GM23338 (cell line): Measurements from ENCODE around the gene PGBD2. TPM values are rescaled to one million over a fixed set of nuclear protein-coding genes. Genes with fewer than 3 reads are reported as not detected.

ENCODE experiments used
- ATAC-seq: fragments of 200-7000 bp; cut with Tn5 transposase; 3 replicates; pipeline ENCODE4 v1.9.1; 2020
- DNase-seq: peaks from one replicate; pipeline ENCODE4 v3.0.0-alpha.2; 2015; ENCODE audit warnings: low spot score
- H2AFZ ChIP-seq: fragments of 200-600 bp; sonication (generic); 2 replicates; pipeline ENCODE4 v1.8.0; 2016; ENCODE audit warnings: antibody characterized with exemption, mild to moderate bottlenecking, moderate library complexity
- H3F3A ChIP-seq: fragments of 200-600 bp; sonication (generic); replicated peaks from 2 replicates; pipeline ENCODE4 v1.8.0; 2017; ENCODE audit warnings: antibody characterized with exemption, mixed run types, low read depth
- H3K27ac ChIP-seq: fragments of 200-600 bp; sonication (generic); 2 replicates; pipeline ENCODE4 v1.6.1; 2016; ENCODE audit warnings: low read depth
- H3K27me3 ChIP-seq: fragments of 200-600 bp; sonication (generic); 2 replicates; pipeline ENCODE4 v1.8.0; 2016; ENCODE audit warnings: mild to moderate bottlenecking, mixed run types, moderate library complexity; ENCODE audit not compliant: insufficient read depth
- H3K36me3 ChIP-seq: fragments of 200-600 bp; sonication (generic); 2 replicates; pipeline ENCODE4 v1.8.0; 2016; ENCODE audit warnings: mild to moderate bottlenecking; ENCODE audit not compliant: insufficient read depth
- H3K4me1 ChIP-seq: fragments of 200-600 bp; sonication (generic); 2 replicates; pipeline ENCODE4 v1.8.0; 2016; ENCODE audit warnings: mild to moderate bottlenecking, moderate library complexity; ENCODE audit not compliant: insufficient read depth
- H3K4me2 ChIP-seq: fragments of 200-600 bp; sonication (generic); 2 replicates; pipeline ENCODE4 v1.7.1; 2017; ENCODE audit warnings: mixed run types
- H3K4me3 ChIP-seq: fragments of 200-600 bp; sonication (generic); 2 replicates; pipeline ENCODE4 v1.6.1; 2016; ENCODE audit warnings: mixed run types
- H3K79me2 ChIP-seq: fragments of 200-600 bp; sonication (generic); replicated peaks from 2 replicates; pipeline ENCODE4 v1.8.0; 2017; ENCODE audit warnings: mild to moderate bottlenecking; ENCODE audit not compliant: insufficient read depth
- H3K9me2 ChIP-seq: fragments of 200-600 bp; sonication (generic); 2 replicates; pipeline ENCODE4 v1.8.0; 2017; ENCODE audit not compliant: insufficient read depth
- H4K20me1 ChIP-seq: fragments of 200-600 bp; sonication (generic); replicated peaks from 2 replicates; pipeline ENCODE4 v1.8.0; 2017; ENCODE audit warnings: mild to moderate bottlenecking; ENCODE audit not compliant: insufficient read depth
- H3K27ac Mint-ChIP-seq: 2 replicates; pipeline ENCODE4 v1.8.0; 2020; ENCODE audit warnings: inconsistent platforms, mild to moderate bottlenecking, moderate library complexity, mixed read lengths
- H3K27me3 Mint-ChIP-seq: 3 replicates; pipeline ENCODE4 v1.8.0; 2022; ENCODE audit warnings: low read depth, mild to moderate bottlenecking, moderate library complexity, mixed read lengths, inconsistent platforms; ENCODE audit not compliant: insufficient read depth, poor library complexity
- H3K36me3 Mint-ChIP-seq: 3 replicates; pipeline ENCODE4 v1.8.0; 2021; ENCODE audit warnings: low read depth, mild to moderate bottlenecking, inconsistent platforms, moderate library complexity, mixed read lengths
- H3K4me1 Mint-ChIP-seq: 3 replicates; pipeline ENCODE4 v1.8.0; 2020; ENCODE audit warnings: mild to moderate bottlenecking, inconsistent platforms, mixed read lengths
- H3K4me3 Mint-ChIP-seq: 3 replicates; pipeline ENCODE4 v1.8.0; 2021; ENCODE audit warnings: moderate library complexity, mild to moderate bottlenecking, inconsistent platforms, mixed read lengths
- H3K9me3 Mint-ChIP-seq: 3 replicates; pipeline ENCODE4 v1.8.0; 2020; ENCODE audit warnings: moderate library complexity, mild to moderate bottlenecking, inconsistent platforms, mixed read lengths
- CREB1 ChIP-seq: fragments of 250-450 bp; sonication (Bioruptor Pico); IDR thresholded peaks from 2 replicates; pipeline ENCODE4 v1.5.0; 2020; ENCODE audit warnings: low read depth, mild to moderate bottlenecking, moderate library complexity
- EZH2 ChIP-seq: fragments of 200-600 bp; sonication (generic); IDR thresholded peaks from one replicate; pipeline ENCODE4 v1.8.0; 2017; ENCODE audit warnings: antibody characterized with exemption, mild to moderate bottlenecking, low read depth; ENCODE audit not compliant: unreplicated experiment
- EZH2phosphoT487 ChIP-seq: fragments of 200-600 bp; sonication (generic); IDR thresholded peaks from one replicate; pipeline ENCODE4 v1.8.1; 2018; ENCODE audit warnings: antibody characterized with exemption; ENCODE audit not compliant: unreplicated experiment
- JUNB ChIP-seq: IDR thresholded peaks from one replicate; pipeline ENCODE4 v1.6.1; 2016; ENCODE audit warnings: antibody characterized with exemption; ENCODE audit not compliant: unreplicated experiment
- NANOG ChIP-seq: IDR thresholded peaks from 2 replicates; pipeline ENCODE4 v1.6.1; 2016; ENCODE audit warnings: antibody characterized with exemption, borderline replicate concordance
- POLR2AphosphoS5 ChIP-seq: IDR thresholded peaks from 2 replicates; pipeline ENCODE4 v1.6.1; 2016; ENCODE audit warnings: antibody characterized with exemption, low read depth
- STAT1 ChIP-seq: IDR thresholded peaks from one replicate; pipeline ENCODE4 v1.6.1; 2016; ENCODE audit warnings: antibody characterized with exemption; ENCODE audit not compliant: unreplicated experiment
- ZNF114 ChIP-seq: fragments of 250-450 bp; sonication (Bioruptor Pico); IDR thresholded peaks from 2 replicates; pipeline ENCODE4 v1.5.0; 2020; ENCODE audit warnings: mild to moderate bottlenecking, moderate library complexity
- ZNF331 ChIP-seq: fragments of 250-450 bp; sonication (Bioruptor Pico); IDR thresholded peaks from 2 replicates; pipeline ENCODE4 v1.5.0; 2020; ENCODE audit warnings: low read depth, mild to moderate bottlenecking, moderate library complexity
- polyA plus RNA-seq: library from polyadenylated mRNA; unstranded; fragments of >200 nt; fragmentation: Nextera tagmentation; extraction: Ambion mirVana; gene quantifications from 2 replicates; pipeline ENCODE4 v1.2.1, GENCODE V29; 2016
- total RNA-seq: library from RNA; depleted of rRNA; stranded (reverse); fragments of >200 nt; shearing (Covaris generic); gene quantifications from 2 replicates; pipeline ENCODE4 v1.2.3, GENCODE V29; 2014
- TF ChIP-seq, protein P1 (sequence below): fragments of 250-450 bp; sonication (Bioruptor Pico); IDR thresholded peaks from 2 replicates; pipeline ENCODE4 v1.5.0; 2020; ENCODE audit warnings: mild to moderate bottlenecking, moderate library complexity
- TF ChIP-seq, protein P2 (sequence below): IDR thresholded peaks from 2 replicates; pipeline ENCODE4 v1.6.1; 2016; ENCODE audit warnings: antibody characterized with exemption
- TF ChIP-seq, protein P3 (sequence below): IDR thresholded peaks from one replicate; pipeline ENCODE4 v1.6.1; 2018; ENCODE audit warnings: antibody characterized with exemption; ENCODE audit not compliant: unreplicated experiment
- TF ChIP-seq, protein P4 (sequence below), 2 experiments: fragments of 200-600 bp in 1 of 2; sonication (generic) in 1 of 2; conservative IDR thresholded peaks; 2 replicates each; pipeline versions ENCODE4 v1.5.1 to v1.6.1; 2016 to 2017; ENCODE audit warnings: antibody characterized with exemption in 2 of 2, low read depth in 2 of 2, mild to moderate bottlenecking in 2 of 2, moderate library complexity in 1 of 2

The PGBD2 gene
- total and polyA plus RNA-seq, 2 experiments from 2014 or later = 4.8 to 10.2 TPM

DNA sequence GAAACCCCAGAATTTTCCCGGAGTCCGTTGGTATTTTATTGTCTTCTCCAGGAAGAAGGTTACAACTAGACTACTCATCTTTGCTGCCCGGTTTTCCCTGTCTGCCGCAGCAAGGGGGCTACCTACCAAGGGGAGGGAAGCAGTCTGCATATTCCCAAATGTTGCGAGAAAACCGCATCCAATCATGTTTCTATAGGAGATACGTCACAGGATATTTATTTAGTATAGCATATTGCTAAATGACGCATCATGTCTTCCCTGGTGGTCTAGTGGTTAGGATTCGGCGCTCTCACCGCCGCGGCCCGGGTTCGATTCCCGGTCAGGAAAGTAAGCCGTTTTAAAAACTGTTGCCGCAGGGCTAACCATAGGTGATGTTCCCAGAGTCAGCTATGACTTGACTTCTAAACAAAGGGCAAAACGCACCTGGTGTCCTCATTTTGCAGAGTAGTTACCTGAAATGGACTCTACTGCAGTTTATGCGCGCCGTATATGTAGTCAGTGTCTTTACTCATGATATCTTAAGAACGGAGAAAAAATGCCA, 32.0 kb upstream of the PGBD2 start (continued):
- no peak for TF ChIP-seq ZNF114
- TF ChIP-seq, protein P1, sequence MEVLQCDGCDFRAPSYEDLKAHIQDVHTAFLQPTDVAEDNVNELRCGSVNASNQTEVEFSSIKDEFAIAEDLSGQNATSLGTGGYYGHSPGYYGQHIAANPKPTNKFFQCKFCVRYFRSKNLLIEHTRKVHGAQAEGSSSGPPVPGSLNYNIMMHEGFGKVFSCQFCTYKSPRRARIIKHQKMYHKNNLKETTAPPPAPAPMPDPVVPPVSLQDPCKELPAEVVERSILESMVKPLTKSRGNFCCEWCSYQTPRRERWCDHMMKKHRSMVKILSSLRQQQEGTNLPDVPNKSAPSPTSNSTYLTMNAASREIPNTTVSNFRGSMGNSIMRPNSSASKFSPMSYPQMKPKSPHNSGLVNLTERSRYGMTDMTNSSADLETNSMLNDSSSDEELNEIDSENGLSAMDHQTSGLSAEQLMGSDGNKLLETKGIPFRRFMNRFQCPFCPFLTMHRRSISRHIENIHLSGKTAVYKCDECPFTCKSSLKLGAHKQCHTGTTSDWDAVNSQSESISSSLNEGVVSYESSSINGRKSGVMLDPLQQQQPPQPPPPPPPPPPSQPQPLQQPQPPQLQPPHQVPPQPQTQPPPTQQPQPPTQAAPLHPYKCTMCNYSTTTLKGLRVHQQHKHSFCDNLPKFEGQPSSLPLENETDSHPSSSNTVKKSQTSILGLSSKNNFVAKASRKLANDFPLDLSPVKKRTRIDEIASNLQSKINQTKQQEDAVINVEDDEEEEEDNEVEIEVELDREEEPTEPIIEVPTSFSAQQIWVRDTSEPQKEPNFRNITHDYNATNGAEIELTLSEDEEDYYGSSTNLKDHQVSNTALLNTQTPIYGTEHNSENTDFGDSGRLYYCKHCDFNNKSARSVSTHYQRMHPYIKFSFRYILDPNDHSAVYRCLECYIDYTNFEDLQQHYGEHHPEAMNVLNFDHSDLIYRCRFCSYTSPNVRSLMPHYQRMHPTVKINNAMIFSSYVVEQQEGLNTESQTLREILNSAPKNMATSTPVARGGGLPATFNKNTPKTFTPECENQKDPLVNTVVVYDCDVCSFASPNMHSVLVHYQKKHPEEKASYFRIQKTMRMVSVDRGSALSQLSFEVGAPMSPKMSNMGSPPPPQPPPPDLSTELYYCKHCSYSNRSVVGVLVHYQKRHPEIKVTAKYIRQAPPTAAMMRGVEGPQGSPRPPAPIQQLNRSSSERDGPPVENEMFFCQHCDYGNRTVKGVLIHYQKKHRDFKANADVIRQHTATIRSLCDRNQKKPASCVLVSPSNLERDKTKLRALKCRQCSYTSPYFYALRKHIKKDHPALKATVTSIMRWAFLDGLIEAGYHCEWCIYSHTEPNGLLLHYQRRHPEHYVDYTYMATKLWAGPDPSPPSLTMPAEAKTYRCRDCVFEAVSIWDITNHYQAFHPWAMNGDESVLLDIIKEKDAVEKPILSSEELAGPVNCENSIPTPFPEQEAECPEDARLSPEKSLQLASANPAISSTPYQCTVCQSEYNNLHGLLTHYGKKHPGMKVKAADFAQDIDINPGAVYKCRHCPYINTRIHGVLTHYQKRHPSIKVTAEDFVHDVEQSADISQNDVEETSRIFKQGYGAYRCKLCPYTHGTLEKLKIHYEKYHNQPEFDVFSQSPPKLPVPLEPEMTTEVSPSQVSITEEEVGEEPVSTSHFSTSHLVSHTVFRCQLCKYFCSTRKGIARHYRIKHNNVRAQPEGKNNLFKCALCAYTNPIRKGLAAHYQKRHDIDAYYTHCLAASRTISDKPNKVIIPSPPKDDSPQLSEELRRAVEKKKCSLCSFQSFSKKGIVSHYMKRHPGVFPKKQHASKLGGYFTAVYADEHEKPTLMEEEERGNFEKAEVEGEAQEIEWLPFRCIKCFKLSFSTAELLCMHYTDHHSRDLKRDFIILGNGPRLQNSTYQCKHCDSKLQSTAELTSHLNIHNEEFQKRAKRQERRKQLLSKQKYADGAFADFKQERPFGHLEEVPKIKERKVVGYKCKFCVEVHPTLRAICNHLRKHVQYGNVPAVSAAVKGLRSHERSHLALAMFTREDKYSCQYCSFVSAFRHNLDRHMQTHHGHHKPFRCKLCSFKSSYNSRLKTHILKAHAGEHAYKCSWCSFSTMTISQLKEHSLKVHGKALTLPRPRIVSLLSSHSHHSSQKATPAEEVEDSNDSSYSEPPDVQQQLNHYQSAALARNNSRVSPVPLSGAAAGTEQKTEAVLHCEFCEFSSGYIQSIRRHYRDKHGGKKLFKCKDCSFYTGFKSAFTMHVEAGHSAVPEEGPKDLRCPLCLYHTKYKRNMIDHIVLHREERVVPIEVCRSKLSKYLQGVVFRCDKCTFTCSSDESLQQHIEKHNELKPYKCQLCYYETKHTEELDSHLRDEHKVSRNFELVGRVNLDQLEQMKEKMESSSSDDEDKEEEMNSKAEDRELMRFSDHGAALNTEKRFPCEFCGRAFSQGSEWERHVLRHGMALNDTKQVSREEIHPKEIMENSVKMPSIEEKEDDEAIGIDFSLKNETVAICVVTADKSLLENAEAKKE (CRISPR knock-in tag) = no peak
- peak; percentile 94 for TF ChIP-seq CREB1 (CRISPR knock-in tag)

DNA sequence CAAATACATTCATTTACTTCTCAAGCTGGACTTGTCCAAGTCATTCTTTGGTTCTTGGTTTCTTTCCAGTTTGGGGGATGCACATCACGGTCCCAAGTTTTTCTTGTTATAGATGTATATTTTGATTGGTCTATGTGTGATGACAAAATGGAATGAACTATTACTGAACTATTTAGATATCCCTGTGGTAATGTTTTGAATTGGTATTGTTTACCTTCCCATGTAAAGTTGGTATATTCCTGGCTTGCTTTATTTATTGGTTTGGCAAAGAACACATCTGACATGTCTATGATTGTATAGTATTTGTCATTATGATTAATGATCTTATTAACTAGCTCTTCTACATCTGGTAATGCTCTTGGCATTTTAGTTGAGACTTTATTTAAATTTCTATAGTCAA, 24.8 kb upstream of the PGBD2 start:
- H3K36me3 ChIP-seq = no peaks in the 10 kb centered on the region
- H3K4me1 ChIP-seq = peaks cover 11% of the 10 kb centered on the region
- Mint-ChIP-seq H3K36me3 (no peaks in the 10 kb centered on the region), H3K27me3 (peaks cover 3% of the 10 kb centered on the region), H3K27ac (no peak overlapping the region), H3K4me1 (peaks cover 15% of the 10 kb centered on the region), H3K4me3 (no peak overlapping the region), H3K9me3 (no peaks in the 10 kb centered on the region)
- H3K4me3 ChIP-seq = no peak overlapping the region
- no peaks in the 10 kb centered on the region for H3K27me3 ChIP-seq
- H4K20me1 ChIP-seq = no peaks in the 10 kb centered on the region
- no peaks in the 10 kb centered on the region for H3K9me2 ChIP-seq
- ATAC-seq = no peak
- H3K4me2 ChIP-seq = no peak overlapping the region
- H3K27ac ChIP-seq = no peak overlapping the region
- no peaks in the 10 kb centered on the region for H3F3A ChIP-seq
- H3K79me2 ChIP-seq = no peaks in the 10 kb centered on the region
- H2AFZ ChIP-seq = no peak overlapping the region
- DNase-seq = no peak
- TF ChIP-seq, protein P2, sequence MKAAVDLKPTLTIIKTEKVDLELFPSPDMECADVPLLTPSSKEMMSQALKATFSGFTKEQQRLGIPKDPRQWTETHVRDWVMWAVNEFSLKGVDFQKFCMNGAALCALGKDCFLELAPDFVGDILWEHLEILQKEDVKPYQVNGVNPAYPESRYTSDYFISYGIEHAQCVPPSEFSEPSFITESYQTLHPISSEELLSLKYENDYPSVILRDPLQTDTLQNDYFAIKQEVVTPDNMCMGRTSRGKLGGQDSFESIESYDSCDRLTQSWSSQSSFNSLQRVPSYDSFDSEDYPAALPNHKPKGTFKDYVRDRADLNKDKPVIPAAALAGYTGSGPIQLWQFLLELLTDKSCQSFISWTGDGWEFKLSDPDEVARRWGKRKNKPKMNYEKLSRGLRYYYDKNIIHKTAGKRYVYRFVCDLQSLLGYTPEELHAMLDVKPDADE = no peak
- no peak for TF ChIP-seq EZH2
- TF ChIP-seq ZNF114 = no peak
- no peak for TF ChIP-seq STAT1
- TF ChIP-seq, protein P3, sequence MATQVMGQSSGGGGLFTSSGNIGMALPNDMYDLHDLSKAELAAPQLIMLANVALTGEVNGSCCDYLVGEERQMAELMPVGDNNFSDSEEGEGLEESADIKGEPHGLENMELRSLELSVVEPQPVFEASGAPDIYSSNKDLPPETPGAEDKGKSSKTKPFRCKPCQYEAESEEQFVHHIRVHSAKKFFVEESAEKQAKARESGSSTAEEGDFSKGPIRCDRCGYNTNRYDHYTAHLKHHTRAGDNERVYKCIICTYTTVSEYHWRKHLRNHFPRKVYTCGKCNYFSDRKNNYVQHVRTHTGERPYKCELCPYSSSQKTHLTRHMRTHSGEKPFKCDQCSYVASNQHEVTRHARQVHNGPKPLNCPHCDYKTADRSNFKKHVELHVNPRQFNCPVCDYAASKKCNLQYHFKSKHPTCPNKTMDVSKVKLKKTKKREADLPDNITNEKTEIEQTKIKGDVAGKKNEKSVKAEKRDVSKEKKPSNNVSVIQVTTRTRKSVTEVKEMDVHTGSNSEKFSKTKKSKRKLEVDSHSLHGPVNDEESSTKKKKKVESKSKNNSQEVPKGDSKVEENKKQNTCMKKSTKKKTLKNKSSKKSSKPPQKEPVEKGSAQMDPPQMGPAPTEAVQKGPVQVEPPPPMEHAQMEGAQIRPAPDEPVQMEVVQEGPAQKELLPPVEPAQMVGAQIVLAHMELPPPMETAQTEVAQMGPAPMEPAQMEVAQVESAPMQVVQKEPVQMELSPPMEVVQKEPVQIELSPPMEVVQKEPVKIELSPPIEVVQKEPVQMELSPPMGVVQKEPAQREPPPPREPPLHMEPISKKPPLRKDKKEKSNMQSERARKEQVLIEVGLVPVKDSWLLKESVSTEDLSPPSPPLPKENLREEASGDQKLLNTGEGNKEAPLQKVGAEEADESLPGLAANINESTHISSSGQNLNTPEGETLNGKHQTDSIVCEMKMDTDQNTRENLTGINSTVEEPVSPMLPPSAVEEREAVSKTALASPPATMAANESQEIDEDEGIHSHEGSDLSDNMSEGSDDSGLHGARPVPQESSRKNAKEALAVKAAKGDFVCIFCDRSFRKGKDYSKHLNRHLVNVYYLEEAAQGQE = no peak
- TF ChIP-seq ZNF331 (CRISPR knock-in tag) = no peak
- TF ChIP-seq NANOG = no peak
- TF ChIP-seq JUNB = no peak
- no peak for TF ChIP-seq EZH2phosphoT487
- TF ChIP-seq, protein P4, sequence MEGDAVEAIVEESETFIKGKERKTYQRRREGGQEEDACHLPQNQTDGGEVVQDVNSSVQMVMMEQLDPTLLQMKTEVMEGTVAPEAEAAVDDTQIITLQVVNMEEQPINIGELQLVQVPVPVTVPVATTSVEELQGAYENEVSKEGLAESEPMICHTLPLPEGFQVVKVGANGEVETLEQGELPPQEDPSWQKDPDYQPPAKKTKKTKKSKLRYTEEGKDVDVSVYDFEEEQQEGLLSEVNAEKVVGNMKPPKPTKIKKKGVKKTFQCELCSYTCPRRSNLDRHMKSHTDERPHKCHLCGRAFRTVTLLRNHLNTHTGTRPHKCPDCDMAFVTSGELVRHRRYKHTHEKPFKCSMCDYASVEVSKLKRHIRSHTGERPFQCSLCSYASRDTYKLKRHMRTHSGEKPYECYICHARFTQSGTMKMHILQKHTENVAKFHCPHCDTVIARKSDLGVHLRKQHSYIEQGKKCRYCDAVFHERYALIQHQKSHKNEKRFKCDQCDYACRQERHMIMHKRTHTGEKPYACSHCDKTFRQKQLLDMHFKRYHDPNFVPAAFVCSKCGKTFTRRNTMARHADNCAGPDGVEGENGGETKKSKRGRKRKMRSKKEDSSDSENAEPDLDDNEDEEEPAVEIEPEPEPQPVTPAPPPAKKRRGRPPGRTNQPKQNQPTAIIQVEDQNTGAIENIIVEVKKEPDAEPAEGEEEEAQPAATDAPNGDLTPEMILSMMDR (conservative IDR thresholded peaks at IDR 0.05; ENCODE audit: low read depth in 2 of 2) = no peak
- no peak for TF ChIP-seq POLR2AphosphoS5
